PFSK-1 (cell line): ENCODE data around the gene CYLD.

ENCODE experiments used
- FOXP2 ChIP-seq: optimal IDR thresholded peaks from 2 replicates; pipeline ENCODE3; 2011; ENCODE audit warnings: borderline replicate concordance, control low read depth, inconsistent platforms; ENCODE audit not compliant: insufficient read depth; ENCODE audit errors: extremely low read length, extremely low read depth
- POLR2AphosphoS5 ChIP-seq: IDR thresholded peaks from 2 replicates; pipeline ENCODE4 v1.6.1; 2012; ENCODE audit warnings: low read depth, mild to moderate bottlenecking, control low read depth, low read length, moderate library complexity
- SIN3A ChIP-seq: IDR thresholded peaks from 2 replicates; pipeline ENCODE4 v1.6.1; 2012; ENCODE audit warnings: mild to moderate bottlenecking, low read length, moderate library complexity, borderline replicate concordance; ENCODE audit not compliant: insufficient read depth
- TAF1 ChIP-seq: IDR thresholded peaks from 2 replicates; pipeline ENCODE4 v1.6.1; 2012; ENCODE audit warnings: low read length, control low read depth, borderline replicate concordance; ENCODE audit not compliant: insufficient read depth
- TF ChIP-seq, protein P1 (sequence below), 2 experiments: IDR thresholded peaks; 2 replicates each; pipeline versions ENCODE4 v1.6.1 to v1.8.0; 2011 to 2012; ENCODE audit warnings: low read depth in 2 of 2, low read length in 2 of 2, control low read depth in 1 of 2, inconsistent platforms in 1 of 2, mild to moderate bottlenecking in 1 of 2, moderate library complexity in 1 of 2; ENCODE audit not compliant: insufficient read depth in 1 of 2

DNA sequence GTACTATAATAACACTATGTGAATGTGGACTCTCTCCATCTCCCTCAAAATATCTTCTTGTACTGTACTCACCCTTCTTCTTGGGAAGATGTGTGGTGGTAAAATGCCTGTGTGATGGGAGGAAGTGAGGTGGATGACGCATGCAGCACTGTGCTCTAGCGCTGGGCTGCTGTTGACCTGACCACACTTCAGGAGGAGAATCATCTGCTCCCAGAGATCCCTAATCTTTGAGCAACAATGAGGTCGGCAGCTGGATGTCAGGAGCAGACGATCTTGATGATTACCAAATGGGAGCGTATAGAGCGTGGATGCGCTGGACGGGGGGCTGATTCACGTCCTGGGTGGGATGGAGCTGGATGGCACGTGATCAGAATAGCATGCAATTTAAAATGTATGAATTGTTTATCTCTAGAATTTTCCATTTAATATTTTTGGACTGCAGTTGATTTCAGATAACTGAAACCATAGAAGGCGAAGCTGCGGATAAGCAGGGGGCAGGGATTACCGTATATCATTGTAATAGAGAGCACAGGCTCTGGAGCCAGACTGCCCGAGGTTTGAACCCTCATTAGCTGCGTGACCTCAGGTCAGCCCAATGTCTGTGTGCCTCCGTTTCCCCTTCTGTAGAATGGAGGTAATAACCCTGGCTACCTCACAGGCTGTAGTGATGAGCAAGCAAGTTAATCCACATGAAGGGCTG, 23.7 kb upstream of the CYLD start:
- TF ChIP-seq, protein P1, sequence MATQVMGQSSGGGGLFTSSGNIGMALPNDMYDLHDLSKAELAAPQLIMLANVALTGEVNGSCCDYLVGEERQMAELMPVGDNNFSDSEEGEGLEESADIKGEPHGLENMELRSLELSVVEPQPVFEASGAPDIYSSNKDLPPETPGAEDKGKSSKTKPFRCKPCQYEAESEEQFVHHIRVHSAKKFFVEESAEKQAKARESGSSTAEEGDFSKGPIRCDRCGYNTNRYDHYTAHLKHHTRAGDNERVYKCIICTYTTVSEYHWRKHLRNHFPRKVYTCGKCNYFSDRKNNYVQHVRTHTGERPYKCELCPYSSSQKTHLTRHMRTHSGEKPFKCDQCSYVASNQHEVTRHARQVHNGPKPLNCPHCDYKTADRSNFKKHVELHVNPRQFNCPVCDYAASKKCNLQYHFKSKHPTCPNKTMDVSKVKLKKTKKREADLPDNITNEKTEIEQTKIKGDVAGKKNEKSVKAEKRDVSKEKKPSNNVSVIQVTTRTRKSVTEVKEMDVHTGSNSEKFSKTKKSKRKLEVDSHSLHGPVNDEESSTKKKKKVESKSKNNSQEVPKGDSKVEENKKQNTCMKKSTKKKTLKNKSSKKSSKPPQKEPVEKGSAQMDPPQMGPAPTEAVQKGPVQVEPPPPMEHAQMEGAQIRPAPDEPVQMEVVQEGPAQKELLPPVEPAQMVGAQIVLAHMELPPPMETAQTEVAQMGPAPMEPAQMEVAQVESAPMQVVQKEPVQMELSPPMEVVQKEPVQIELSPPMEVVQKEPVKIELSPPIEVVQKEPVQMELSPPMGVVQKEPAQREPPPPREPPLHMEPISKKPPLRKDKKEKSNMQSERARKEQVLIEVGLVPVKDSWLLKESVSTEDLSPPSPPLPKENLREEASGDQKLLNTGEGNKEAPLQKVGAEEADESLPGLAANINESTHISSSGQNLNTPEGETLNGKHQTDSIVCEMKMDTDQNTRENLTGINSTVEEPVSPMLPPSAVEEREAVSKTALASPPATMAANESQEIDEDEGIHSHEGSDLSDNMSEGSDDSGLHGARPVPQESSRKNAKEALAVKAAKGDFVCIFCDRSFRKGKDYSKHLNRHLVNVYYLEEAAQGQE (IDR thresholded peaks at IDR 0.05; ENCODE audit: insufficient read depth in 1 of 2, low read depth in 2 of 2, low read length in 2 of 2): no peak
- TF ChIP-seq POLR2AphosphoS5: no peak
- no peak for TF ChIP-seq TAF1
- no peak for TF ChIP-seq SIN3A
- TF ChIP-seq FOXP2: no peak
